Erythroblast (primary cell): Measurements from ENCODE around the gene HSPA9.

Experiments used
- GATA1 ChIP-seq: IDR thresholded peaks from 2 replicates; pipeline ENCODE4 v1.6.1; 2011; ENCODE audit warnings: low read depth, mild to moderate bottlenecking, control low read depth, low read length, moderate library complexity
- POLR2A ChIP-seq: IDR thresholded peaks from 2 replicates; pipeline ENCODE4 v1.6.1; 2011; ENCODE audit warnings: mild to moderate bottlenecking, low read length

DNA sequence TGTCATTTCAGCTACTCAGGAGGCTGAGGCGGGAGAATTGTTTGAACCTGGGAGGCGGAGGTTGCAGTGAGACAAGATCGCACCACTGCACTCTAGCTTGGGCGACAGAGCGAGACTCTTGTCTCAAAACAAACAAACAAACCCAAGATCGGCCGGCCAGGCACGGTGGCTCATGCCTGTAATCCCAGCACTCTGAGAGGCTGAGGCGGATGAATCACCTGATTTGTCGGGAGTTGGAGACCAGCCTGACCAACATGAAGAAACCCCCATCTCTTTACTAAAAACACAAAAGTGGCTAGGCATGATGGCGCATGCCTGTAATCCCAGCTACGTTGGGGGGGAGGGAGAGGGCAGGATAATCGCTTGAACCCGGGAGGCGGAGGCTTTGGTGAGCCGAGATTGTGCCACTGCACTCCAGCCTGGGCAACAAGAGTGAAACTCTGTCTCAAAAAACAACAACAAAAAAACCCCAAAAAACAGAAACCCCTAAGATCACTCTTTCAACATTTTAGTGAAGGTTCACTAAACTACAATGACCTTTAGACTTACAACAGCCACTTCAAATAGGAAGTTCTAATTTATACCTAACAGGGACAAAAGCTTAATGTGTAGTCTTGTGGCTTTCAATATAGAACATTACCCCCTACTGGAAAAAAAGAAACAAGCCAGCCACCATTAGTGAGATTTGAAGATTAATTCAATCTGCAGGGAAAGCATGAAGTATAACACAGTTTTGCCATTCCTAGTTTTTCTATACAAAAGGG is 7.0 kb downstream of the HSPA9 start:
- no peak for TF ChIP-seq POLR2A
- TF ChIP-seq GATA1: no peak
